GM12891 (cell line): ENCODE results near the gene SAT1.

Experiments
- PAX5 ChIP-seq: IDR thresholded peaks from 2 replicates; pipeline ENCODE4 v1.6.1; 2011; ENCODE audit warnings: low read length, moderate library complexity, mild to moderate bottlenecking; ENCODE audit not compliant: insufficient read depth, severe bottlenecking
- POLR2A ChIP-seq: IDR thresholded peaks from 2 replicates; pipeline ENCODE4 v1.6.1; 2011; ENCODE audit warnings: low read depth, low read length, control low read depth
- POLR2AphosphoS5 ChIP-seq: IDR thresholded peaks from 2 replicates; pipeline ENCODE4 v1.6.1; 2011; ENCODE audit warnings: low read depth, low read length, control low read depth
- SPI1 ChIP-seq: IDR thresholded peaks from 2 replicates; pipeline ENCODE4 v1.6.1; 2011; ENCODE audit warnings: low read depth, low read length, control low read depth
- TAF1 ChIP-seq: IDR thresholded peaks from 2 replicates; pipeline ENCODE4 v1.6.1; 2011; ENCODE audit warnings: low read depth, low read length, control low read depth

DNA sequence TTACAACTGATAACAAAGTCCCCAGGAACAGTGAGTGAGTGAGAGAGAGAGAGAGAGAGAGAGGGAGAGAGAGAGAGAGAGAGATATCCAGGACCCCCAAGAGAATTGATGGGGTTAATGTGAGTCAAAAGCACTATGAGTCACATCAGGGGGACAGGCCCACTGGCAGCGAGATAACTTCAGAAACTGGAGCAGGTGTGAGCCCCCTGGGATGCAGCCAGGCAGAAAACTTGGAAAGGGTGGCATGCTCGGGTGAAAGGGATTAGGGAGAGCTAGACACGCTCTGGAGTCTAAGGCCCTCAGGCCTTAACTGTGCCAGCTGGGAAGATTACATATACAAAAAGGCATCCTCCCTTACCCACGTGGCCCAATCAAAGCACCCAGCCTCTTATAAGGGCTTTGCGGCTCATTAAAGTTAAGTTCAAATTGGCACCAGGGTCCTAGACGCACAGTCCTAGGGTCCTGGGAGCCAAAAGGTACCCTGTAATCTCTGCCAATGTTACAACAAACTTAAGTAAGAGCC is 40.7 kb upstream of the SAT1 start:
- TF ChIP-seq POLR2A (no peak), POLR2AphosphoS5 (no peak), TAF1 (no peak), PAX5 (no peak), SPI1 (no peak)
